ENCODE data around the gene PTPRM.

GRCh38 chr18:7681298-7681697, 114.2 kb downstream of the PTPRM start:
- TF ChIP-seq POLR2A (IDR thresholded peaks at IDR 0.05): no peak
- no peak for TF ChIP-seq CTCF (IDR thresholded peaks at IDR 0.05)

Measured in ovary (tissue), 3 donors.